ENCODE data around the gene C18orf63. TPM values are rescaled to one million over a fixed set of nuclear protein-coding genes. Genes with fewer than 3 reads are reported as not detected.
"Not testable (repeated sequence)": the region's sequence is repeated elsewhere in the genome, so short reads cannot be mapped to it uniquely, and the experiment has no call there.

The C18orf63 gene
- total RNA-seq, 2 experiments from 2014 or later = not detected

GRCh38 chr18:74310411-74310810 lies 5.2 kb upstream of the C18orf63 start:
- H3K27ac Mint-ChIP-seq = no peak overlapping the region
- peak; percentile 18 for DNase-seq
- H3K9me3 Mint-ChIP-seq = no peaks in the 10 kb centered on the region
- CTCF ChIA-PET = interaction anchor here (1.2 to 2.0 kb wide), 2 partner anchors 68 to 241 kb away, joined by 3 to 10 read pairs; no protein-coding TSS in a partner anchor
- no peak overlapping the region for H3K4me3 Mint-ChIP-seq
- H3K27me3 Mint-ChIP-seq (ENCODE audit: low read depth) = peaks cover 20% of the 10 kb centered on the region
- no peaks in the 10 kb centered on the region for H3K4me1 Mint-ChIP-seq (ENCODE audit: low read depth)
- H3K36me3 Mint-ChIP-seq (ENCODE audit: low read depth) = no peaks in the 10 kb centered on the region
- intact Hi-C loops (cut with micrococcal nuclease) = loop anchor here (1.0 kb wide), 2 partner anchors 183 to 242 kb away; no protein-coding TSS in a partner anchor

GRCh38 chr18:74311000-74311399 lies 4.6 kb upstream of the C18orf63 start:
- Mint-ChIP-seq H3K4me1 (ENCODE audit: low read depth) (no peaks in the 10 kb centered on the region), H3K27me3 (ENCODE audit: low read depth) (peaks cover 22% of the 10 kb centered on the region), H3K27ac (no peak overlapping the region), H3K9me3 (no peaks in the 10 kb centered on the region), H3K4me3 (no peak overlapping the region), H3K36me3 (ENCODE audit: low read depth) (no peaks in the 10 kb centered on the region)
- CTCF ChIA-PET = interaction anchor here (1.1 to 2.0 kb wide), 3 partner anchors 31 to 241 kb away, joined by 3 to 10 read pairs (median 4); no protein-coding TSS in a partner anchor
- DNase-seq = no peak
- intact Hi-C loops (cut with micrococcal nuclease) = loop anchor here (1.0 kb wide), 2 partner anchors 182 to 241 kb away; no protein-coding TSS in a partner anchor

- Mint-ChIP-seq H3K4me3 (no peak overlapping the region), H3K4me1 (ENCODE audit: low read depth) (no peaks in the 10 kb centered on the region), H3K36me3 (ENCODE audit: low read depth) (no peaks in the 10 kb centered on the region), H3K27ac (no peak overlapping the region), H3K27me3 (ENCODE audit: low read depth) (peaks cover 9% of the 10 kb centered on the region), H3K9me3 (no peaks in the 10 kb centered on the region)
- DNase-seq = no peak
- CTCF ChIA-PET = no interaction called here
- intact Hi-C loops (cut with micrococcal nuclease) = no loop called here
Observed at GRCh38 chr18:74314759-74315463, 728 bp upstream of the C18orf63 start.

DNA sequence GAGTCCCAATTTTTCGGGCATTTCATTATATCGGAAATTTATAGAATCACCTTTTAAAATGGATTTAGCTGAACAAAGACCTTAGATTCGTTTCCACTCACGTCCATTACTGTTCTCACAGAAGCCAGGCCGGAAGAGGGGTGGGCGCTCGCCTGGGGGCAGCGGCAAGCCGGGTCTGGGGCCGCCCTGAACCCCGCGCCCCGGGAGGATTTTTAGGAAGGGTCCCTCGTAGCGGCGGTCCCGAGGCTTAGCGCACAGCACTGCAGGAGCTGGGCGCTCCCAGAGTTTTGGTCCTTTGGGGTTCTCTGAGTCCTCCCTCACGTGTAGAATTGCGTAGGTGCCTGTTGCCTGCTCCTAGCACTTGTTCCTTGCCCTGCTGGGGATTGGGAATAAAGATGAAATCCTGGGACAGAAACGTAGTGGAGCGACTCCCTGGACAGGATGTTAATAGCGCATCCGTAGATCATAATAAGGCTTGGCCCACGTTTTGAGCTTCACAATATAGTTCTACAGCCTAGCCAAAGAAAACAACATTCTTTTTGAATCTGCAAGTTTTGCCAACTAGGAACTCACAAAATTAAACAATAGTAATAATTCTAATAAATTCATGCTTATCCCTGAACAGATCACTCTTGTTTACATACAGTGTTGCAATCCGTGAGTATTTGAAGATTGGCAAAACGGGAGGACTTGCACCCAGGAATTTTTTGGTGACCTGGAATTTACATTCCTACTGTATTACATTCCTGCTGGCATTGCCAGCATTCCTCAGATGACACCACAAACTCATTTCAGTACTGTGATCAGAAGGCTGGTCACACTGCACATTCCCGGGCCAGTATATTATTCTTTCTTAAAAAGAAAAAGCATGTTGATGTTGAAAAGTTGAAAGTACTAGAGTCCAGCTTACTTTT lies 875 bp downstream of the C18orf63 start:
- H3K9me3 Mint-ChIP-seq = no peaks in the 10 kb centered on the region
- H3K36me3 Mint-ChIP-seq (ENCODE audit: low read depth) = no peaks in the 10 kb centered on the region
- H3K4me3 Mint-ChIP-seq = no peak overlapping the region
- intact Hi-C loops (cut with micrococcal nuclease) = no loop called here
- peaks cover 2% of the 10 kb centered on the region for H3K27me3 Mint-ChIP-seq (ENCODE audit: low read depth)
- no peak for DNase-seq
- H3K27ac Mint-ChIP-seq = no peak overlapping the region
- H3K4me1 Mint-ChIP-seq (ENCODE audit: low read depth) = no peaks in the 10 kb centered on the region
- CTCF ChIA-PET = no interaction called here

GRCh38 chr18:74326231-74326630 lies 10.6 kb downstream of the C18orf63 start:
- Mint-ChIP-seq H3K36me3 (ENCODE audit: low read depth) (no peaks in the 10 kb centered on the region), H3K27me3 (ENCODE audit: low read depth) (peaks cover 5% of the 10 kb centered on the region), H3K9me3 (no peaks in the 10 kb centered on the region), H3K27ac (no peak overlapping the region), H3K4me1 (ENCODE audit: low read depth) (no peaks in the 10 kb centered on the region), H3K4me3 (no peak overlapping the region)
- CTCF ChIA-PET = interaction anchor here (0.7 kb wide), 1 partner anchor 128 kb away, joined by 3 read pairs; no protein-coding TSS in a partner anchor
- DNase-seq = no peak
- intact Hi-C loops (cut with micrococcal nuclease) = no loop called here

GRCh38 chr18:74326791-74327190 lies 11.2 kb downstream of the C18orf63 start:
- H3K4me1 Mint-ChIP-seq (ENCODE audit: low read depth); H3K36me3 Mint-ChIP-seq (ENCODE audit: low read depth); DNase-seq; H3K27ac Mint-ChIP-seq; intact Hi-C loops (cut with micrococcal nuclease); H3K27me3 Mint-ChIP-seq (ENCODE audit: low read depth); H3K9me3 Mint-ChIP-seq; H3K4me3 Mint-ChIP-seq: not testable (repeated sequence)
- CTCF ChIA-PET = interaction anchor here (0.7 kb wide), 1 partner anchor 129 kb away, joined by 3 read pairs; no protein-coding TSS in a partner anchor

GRCh38 chr18:74328206-74328605 lies 12.6 kb downstream of the C18orf63 start:
- CTCF ChIA-PET = interaction anchor here (1.3 to 1.4 kb wide), 2 partner anchors 14 to 224 kb away, joined by 3 to 5 read pairs; no protein-coding TSS in a partner anchor

GRCh38 chr18:74329688-74330205 lies 14.1 kb downstream of the C18orf63 start:
- Mint-ChIP-seq H3K4me3 (no peak overlapping the region), H3K27me3 (ENCODE audit: low read depth) (peaks cover 6% of the 10 kb centered on the region), H3K36me3 (ENCODE audit: low read depth) (no peaks in the 10 kb centered on the region), H3K27ac (no peak overlapping the region), H3K9me3 (no peaks in the 10 kb centered on the region), H3K4me1 (ENCODE audit: low read depth) (no peaks in the 10 kb centered on the region)
- intact Hi-C loops (cut with micrococcal nuclease) = no loop called here
- CTCF ChIA-PET = interaction anchor here (0.6 to 0.8 kb wide), 2 partner anchors 12 to 222 kb away, joined by 3 read pairs; no protein-coding TSS in a partner anchor
- no peak for DNase-seq

More at GRCh38 chr18:74328206-74328605, 12.6 kb downstream of the C18orf63 start:
- DNase-seq = no peak
- Mint-ChIP-seq H3K36me3 (ENCODE audit: low read depth) (no peaks in the 10 kb centered on the region), H3K4me1 (ENCODE audit: low read depth) (no peaks in the 10 kb centered on the region), H3K27ac (no peak overlapping the region), H3K4me3 (no peak overlapping the region), H3K9me3 (no peaks in the 10 kb centered on the region), H3K27me3 (ENCODE audit: low read depth) (peaks cover 6% of the 10 kb centered on the region)
- intact Hi-C loops (cut with micrococcal nuclease) = no loop called here

GRCh38 chr18:74331404-74331803 lies 15.8 kb downstream of the C18orf63 start:
- H3K9me3 Mint-ChIP-seq = no peaks in the 10 kb centered on the region
- no peaks in the 10 kb centered on the region for H3K4me1 Mint-ChIP-seq (ENCODE audit: low read depth)
- H3K4me3 Mint-ChIP-seq = no peak overlapping the region
- no peak for DNase-seq
- H3K27ac Mint-ChIP-seq = no peak overlapping the region
- intact Hi-C loops (cut with micrococcal nuclease) = loop anchor here (1.0 kb wide), 1 partner anchor 135 kb away; no protein-coding TSS in a partner anchor
- H3K36me3 Mint-ChIP-seq (ENCODE audit: low read depth) = no peaks in the 10 kb centered on the region
- peaks cover 6% of the 10 kb centered on the region for H3K27me3 Mint-ChIP-seq (ENCODE audit: low read depth)
- CTCF ChIA-PET = interaction anchor here (1.0 kb wide), 1 partner anchor 10 kb away, joined by 3 read pairs; no protein-coding TSS in a partner anchor

DNA sequence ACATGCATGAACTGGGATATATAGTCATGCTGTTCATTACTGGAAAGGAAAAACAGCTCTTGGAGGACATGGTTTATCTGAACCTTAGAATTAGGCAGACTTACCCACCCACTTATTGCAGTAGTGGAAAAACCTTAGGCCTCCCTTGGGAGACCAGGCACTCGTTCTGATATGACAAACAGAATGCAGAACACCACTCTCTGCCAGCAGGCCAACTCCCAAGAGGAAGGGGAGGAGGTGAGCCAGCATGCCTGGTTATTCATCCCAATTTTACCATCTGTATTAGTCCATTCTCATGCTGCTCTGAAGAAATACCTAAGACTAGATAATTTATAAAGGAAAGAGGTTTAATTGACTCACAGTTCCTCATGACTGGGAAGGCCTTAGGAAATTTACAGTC lies 17.5 kb downstream of the C18orf63 start:
- Mint-ChIP-seq H3K27ac (no peak overlapping the region), H3K9me3 (no peaks in the 10 kb centered on the region), H3K36me3 (ENCODE audit: low read depth) (no peaks in the 10 kb centered on the region), H3K27me3 (ENCODE audit: low read depth) (peaks cover 6% of the 10 kb centered on the region), H3K4me1 (ENCODE audit: low read depth) (no peaks in the 10 kb centered on the region), H3K4me3 (no peak overlapping the region)
- intact Hi-C loops (cut with micrococcal nuclease) = no loop called here
- DNase-seq = no peak
- CTCF ChIA-PET = no interaction called here

GRCh38 chr18:74334242-74334893 lies 18.7 kb downstream of the C18orf63 start:
- H3K4me1 Mint-ChIP-seq (ENCODE audit: low read depth) = no peaks in the 10 kb centered on the region

More at GRCh38 chr18:74334242-74334893, 18.7 kb downstream of the C18orf63 start:
- intact Hi-C loops (cut with micrococcal nuclease) = no loop called here
- H3K9me3 Mint-ChIP-seq = no peaks in the 10 kb centered on the region
- CTCF ChIA-PET = interaction anchor here (0.9 to 1.2 kb wide), 2 partner anchors 135 to 137 kb away, joined by 3 read pairs; no protein-coding TSS in a partner anchor
- no peak overlapping the region for H3K4me3 Mint-ChIP-seq
- H3K36me3 Mint-ChIP-seq (ENCODE audit: low read depth) = no peaks in the 10 kb centered on the region
- H3K27ac Mint-ChIP-seq = no peak overlapping the region
- H3K27me3 Mint-ChIP-seq (ENCODE audit: low read depth) = peaks cover 6% of the 10 kb centered on the region
- DNase-seq = no peak

All from activated naive CD4-positive, alpha-beta T cell treated with anti-CD3 and anti-CD28 coated beads for 36 hours (primary cell).